Colon (tissue), 2 donors: ENCODE results near the gene EPS8L2.

Experiments
- FAIRE-seq: peaks from 2 replicates; lab custom pipeline; 2012; peaks lifted over from hg19 to GRCh38; lab: Jason Lieb, UNC
- donor health status: control.
- donor health status: control.

The EPS8L2 gene

DNA sequence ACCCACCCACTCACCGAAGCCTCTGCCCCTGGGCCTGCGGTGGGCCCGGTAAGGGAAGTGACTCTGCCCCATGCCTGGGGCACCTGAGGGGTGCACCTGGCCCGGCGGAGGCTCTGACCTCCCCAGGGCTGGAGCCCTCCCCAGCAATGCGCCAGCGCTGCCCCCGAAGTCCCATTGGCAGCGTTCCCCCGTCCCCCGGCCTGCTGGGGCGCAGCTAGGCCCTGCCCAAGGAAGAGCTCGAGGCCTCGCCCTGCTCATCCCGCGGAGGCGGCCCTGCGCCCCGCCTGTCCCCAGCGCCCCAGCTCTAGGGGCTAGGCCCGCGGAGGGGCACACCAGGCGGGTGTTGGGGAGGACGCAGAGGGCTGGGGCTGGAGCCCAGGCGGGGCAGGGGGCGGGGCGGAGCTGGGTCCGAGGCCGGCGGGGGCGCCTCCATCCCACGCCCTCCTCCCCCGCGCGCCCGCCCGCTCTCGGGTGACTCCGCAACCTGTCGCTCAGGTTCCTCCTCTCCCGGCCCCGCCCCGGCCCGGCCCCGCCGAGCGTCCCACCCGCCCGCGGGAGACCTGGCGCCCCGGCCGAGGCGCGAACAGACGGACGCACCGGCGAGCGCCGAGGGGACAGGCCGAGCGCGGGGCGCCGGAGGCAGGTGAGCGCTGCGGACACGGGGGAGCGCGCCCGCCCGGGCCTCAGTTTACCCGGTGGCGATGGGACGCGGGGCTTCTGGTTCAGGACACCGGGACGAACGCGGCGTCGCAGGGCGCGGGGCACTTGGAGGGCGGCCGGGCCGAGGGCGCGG lies at the start of gene EPS8L2:
EPS8L2 (plus strand) TSS at position 586 of the 793 bp plus-strand sequence. CDS start 3,177 bp downstream, outside the sequence.
- no peak for FAIRE-seq

DNA sequence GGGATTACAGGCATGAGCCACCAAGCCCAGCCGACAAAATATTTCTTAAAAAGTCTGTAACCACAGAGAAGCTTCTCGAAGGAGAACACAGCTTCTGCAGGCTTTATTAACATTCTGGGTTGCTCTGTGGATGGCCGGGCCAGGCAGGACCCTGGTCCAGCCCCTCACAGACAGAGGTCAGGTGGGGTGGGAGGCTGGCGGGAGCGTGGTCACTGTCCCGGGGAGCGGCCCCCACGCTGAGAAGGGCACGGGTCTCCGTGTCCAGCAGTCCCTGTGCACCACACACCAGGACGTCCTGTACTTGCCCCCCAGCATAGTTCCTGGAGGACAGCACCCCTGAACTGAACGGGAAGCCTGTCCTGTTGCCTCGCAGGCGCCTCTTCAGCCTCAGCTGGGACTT lies 49.6 kb upstream of the EPS8L2 start:
- FAIRE-seq = no peak

DNA sequence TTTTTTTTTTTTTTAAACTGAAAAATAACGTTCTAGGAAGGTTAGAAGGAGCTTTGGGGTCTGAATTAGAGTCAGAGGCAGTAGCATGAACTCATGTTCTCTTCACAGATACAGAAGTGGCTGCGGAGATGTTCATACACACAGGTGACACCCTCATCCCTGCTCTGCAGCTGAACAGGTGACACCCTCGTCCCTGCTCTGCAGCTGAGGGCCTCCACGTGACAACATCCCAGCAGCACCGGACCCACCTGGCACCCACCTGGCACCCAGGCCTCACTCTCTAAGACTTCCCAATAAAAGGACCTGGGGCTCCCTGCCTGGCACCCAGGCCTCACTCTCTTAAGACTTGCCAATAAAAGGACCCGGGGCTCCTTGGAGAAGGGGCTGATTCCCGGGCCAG lies 49.2 kb upstream of the EPS8L2 start:
- FAIRE-seq = no peak

DNA sequence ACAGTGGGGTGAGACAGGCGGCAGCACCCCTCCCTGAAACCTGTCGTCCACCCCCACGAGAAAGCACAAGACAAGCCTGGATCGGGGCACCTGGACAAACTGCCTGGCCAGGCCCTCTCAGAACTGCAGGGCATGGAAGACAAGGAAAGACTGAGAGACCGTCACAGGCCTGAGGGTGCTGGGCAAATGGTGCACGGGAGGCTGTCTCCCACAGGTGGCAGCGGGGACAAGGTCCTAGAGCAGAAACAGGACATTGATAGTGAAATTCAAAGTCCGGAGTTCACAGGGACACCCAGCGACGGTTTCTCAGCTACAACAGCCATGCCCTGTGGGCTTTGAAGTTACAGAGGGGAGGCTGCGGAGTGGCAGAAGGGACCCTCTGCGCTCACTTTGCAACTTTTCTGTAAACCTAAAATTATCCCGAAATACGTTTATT lies 48.3 kb upstream of the EPS8L2 start:
- FAIRE-seq = no peak

DNA sequence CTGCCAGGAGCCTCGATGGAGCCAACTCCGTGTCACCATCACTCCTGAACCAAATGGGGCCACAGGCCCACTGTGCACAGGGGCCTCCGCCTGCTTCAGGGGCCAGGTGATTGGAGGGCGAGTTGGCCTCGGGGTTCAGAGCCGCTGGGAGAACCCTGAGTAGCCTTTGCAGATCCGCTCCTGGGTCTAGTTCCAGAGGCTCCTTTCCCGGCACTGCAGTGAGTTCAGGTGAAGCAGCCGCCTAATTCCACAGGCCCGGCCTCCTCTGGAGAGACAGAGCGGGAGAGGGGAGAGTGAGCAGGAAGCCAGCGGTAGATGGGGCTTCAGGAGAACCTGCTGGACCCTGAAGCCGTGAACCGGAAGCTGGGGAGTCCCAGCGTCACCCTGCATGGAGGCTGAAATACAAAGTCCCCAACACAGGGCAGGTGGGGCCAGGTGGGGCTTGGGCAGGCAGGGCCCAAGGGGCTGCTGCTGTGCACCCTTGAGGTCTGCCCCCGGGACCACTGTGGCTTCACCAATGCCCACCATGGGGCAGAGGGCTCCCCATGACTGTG lies 46.4 kb upstream of the EPS8L2 start:
- FAIRE-seq = no peak

DNA sequence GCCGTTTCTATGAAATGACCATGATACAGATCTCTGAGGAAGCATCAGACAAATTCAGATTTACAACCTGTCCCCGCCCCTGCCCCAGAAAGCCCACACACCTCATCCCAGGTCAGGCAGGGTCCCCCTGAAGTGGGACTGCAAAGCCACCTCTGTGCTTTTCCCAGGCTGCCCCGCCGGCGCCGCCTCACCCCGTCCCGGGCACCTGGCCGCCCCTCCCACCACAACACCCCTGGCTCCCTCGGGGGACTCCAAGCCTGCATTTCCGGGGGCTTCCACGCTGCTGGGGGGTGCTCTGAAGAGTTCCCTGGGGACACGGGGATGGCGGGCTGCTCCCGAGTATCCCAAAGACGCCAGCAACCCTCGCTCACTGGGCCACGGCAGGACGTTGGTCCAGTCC lies 45.8 kb upstream of the EPS8L2 start:
- FAIRE-seq = no peak

DNA sequence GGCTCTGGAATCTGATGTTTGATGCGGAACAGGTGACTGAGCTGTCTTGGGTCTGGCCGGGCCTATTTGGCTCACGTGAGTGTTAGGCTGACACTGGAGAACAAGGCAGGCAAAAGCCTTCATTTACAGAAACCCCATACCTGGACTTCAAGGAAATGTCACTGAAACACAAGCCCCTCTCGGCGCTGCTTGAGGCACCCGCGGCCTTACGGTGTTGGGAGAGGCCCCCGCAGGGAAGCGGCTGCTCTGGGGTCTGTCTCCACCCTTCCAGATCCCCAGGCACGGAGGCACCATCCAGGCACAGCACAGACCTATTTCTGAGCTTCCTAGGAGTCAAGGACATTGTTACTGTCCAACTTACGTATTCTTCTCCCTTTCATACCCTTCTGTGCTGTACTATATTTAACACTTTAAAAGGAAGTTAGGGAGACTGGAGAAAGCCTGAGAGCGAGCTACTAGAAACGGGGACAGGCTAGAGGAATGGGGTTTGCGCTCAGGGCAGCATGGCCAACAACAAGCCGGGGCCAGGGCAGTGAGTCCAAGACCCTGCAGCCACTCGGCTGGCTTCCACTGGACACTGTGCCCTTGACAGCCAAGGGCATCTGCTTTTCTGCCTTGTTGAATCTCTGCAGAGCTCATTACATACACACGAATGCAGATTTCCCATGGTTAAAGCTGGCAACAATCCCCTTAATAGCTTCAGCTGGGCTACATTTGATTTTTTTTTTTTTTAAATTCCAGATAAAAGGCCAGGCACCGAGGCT lies 45.2 kb upstream of the EPS8L2 start:
- no peak for FAIRE-seq

DNA sequence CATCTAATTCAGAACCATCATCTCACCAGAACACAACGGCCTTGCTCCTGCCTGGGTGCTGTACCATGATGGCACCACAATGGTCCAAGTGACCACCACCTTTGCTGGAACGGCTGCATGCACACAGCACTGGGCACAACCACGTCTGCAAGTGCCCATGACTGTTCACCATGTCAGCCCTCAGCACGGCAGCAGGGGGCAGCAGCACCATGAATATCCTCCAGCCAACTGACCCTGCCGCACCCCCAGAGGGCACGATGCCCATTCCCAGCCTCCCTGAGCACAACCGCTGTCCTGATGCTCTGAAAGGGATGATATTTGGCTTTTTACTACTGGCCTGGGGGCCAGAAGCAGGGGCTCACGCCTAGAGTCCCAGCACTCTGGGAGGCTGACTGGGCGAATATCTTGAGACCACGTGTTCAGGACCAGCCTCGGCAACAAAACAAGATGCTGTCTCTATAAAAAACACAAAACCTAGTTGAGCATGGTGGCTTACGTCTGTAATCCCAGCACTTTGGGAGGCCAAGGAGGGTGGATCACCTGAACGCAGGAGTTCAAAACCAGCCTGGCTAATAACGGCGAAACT lies 43.2 kb upstream of the EPS8L2 start:
- no peak for FAIRE-seq

DNA sequence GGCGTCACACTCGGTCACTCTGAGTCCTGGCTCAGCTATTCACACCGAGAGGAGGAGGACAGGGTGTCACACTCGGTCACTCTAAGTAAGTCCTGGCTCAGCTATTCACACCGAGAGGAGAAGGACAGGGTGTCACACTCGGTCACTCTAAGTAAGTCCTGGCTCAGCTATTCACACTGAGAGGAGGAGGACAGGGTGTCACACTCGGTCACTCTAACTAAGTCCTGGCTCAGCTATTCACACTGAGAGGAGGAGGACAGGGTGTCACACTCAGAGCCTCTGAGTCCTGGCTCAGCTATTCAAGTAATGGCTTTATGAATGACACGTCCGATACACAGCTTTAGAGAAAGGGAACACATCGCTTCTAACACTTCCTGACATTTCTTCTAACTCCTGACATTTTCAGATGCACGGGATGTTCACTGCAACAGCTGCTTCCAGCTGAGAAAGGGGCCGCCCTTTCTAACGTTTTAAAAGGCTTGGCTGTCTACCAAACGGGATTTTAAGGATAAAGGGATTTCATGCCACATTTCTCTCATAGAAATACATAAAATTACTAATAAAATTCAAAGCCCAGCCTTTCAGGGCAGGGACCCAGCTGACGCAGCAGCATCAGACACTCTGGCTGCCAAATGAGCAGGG lies 40.8 kb upstream of the EPS8L2 start:
- FAIRE-seq = no peak

DNA sequence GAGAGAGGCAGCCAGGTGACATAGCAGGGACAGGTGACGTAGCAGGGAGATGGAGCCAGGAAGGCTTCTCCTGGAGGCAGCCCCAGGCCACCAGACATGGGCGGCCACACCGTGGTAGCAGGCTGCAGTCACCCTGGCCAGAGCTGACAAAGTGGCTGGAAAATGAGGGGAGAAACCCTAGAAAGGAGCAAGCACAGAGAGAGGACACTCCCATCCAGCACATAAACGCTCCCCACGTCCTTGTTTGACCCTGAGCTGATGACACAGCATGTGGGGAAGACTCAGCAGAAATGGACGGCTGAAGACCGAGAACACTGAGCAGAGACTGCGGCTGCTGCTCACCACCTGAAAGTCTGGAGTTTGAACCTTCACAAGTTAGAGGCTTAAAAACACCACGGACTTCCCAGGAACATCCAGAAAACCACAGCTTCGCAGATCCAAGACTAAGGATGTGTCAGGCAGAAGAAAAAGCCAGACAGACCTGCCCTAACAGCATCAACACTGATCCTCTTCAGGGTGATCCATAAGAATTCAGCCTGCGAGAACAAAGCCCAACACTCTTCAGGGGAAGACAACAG lies 40.2 kb upstream of the EPS8L2 start:
- FAIRE-seq = no peak

DNA sequence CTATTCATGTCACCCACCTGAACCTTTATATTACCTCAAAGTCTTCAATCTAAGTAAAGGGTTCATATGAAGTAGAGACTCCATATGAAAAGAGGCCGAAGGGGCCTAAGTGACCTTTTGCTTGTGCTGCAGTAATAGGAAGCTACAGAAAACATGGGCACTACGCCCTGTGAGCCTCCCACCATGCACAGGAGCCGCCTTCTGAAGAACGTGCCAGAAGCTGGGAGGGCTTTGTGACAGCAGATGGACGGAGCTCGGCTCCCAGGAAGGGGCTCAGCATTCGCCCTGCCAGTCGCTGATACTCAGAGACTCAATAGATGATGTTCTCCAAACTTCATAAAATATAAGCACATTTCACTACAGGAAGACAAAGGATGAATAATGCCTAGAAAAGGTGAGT lies 32.2 kb upstream of the EPS8L2 start:
- no peak for FAIRE-seq

DNA sequence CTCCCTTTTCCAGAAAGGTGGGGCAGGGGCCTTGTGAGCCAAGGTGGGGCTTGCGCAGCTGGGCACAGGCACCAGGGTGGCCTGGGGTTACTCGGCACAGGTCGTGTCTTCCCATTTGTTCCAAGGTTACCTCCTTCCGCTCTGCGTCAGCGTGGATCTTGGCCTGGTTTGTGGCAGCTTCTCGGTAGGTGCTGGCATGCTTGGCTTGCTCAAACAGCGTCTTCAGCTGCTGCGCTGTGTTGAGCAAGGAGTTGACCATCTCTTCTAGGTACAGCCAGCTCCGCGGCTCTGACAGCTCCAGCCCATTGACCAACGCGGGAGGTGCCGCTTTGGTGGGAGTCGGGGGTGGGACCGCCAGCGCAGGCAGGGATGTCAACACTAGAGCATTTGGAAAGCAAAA lies 31.6 kb upstream of the EPS8L2 start:
- FAIRE-seq = no peak

DNA sequence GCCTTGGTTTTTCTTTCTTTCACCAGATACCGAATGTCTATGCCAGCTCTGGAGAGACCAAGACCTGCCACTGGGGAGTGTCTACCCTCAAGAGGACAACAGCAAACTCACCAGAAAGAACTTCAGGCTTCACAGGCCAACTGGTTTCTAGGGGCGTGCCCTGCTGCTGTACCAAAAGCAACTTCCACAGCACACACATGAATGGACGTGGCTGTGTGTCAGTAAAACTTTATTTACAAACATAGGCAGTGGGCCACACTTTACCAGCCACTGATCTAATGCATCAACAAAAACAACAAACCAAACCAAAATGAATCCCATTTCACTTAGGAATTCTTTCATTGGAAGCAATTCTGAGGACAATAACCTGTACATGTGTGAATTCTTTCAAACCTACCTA lies 27.7 kb upstream of the EPS8L2 start:
- FAIRE-seq = no peak

DNA sequence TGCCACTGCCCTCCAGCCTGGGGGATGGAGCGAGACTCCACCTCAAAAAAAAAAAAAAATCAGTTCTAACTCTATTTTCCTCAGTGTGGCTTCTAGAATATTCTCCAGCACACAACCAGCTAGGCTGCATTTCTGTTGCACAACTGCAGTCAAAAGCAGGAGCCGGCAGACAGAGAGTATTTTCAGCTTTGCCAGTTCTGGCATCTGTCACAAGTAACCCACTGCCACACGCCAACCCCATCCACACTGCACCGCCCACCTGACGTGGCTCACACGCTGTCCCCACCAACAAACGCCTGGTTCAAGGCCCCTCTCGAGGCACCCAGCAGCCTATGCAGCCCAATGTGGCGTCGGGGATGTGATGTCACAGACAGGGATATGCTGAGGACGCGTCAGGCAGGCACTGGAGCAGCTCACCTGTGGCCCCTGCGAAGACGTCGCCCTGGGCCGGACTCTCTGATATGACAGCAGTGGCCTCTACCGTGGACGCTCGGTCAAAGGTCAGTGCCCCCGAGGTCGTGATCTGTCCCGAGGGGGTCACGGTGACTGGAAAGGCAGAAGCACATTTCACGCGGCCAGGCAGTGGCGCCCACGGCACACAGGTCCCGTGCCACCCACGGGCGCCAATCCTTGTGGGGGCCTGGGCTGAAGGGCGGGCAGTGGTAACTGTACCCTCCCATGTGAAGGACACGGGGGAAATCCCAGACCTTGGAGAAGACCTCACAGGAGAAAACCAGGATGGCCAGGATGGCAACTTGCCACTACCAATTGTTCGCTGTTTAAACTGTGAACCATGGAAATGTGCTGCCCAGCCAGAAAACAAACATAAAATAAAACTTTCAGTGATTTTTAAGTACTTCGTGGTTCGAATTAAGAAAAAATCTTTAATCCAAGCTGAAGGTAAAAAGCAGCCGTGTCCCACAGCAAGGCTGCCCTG lies 26.5 kb upstream of the EPS8L2 start:
- FAIRE-seq = no peak

DNA sequence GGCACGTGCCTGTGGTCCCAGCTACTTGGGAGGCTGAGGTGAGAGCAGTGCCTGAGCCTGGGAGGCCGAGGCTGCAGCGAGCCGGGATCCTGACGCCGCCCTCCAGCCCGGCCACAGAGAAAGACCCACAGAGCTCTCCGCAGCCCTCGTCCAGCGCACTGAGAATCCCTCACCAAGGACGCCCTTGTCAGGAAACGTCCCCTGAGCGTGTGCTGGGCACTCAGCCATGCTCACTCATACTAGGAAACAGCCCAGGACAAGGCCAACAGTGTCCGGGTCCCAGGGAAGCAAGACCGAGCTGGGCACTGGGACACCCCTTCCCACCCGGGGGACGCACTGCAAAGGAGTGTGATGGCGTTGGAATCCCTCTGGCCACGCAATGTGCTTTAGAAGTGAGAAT lies 25.6 kb upstream of the EPS8L2 start:
- no peak for FAIRE-seq

DNA sequence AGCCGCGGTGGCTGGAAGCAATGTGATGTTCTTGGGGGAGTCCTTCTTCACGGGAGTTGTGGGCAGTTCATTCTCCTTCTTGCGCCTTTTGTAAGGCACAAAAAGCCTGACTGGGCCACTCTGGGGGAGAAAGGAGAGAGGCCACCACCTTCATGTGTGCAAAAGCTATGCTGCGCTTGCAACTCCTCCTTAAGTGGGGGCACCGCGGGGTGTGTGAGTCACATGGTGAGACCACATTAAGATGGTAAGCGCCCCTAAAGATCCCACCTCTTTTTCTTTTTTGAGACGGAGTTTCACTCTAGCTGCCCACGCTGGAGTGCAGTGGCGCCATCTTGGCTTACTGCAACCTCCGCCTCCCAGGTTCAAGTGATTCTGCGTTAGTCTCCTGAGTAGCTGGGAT lies 25.1 kb upstream of the EPS8L2 start:
- FAIRE-seq = no peak

DNA sequence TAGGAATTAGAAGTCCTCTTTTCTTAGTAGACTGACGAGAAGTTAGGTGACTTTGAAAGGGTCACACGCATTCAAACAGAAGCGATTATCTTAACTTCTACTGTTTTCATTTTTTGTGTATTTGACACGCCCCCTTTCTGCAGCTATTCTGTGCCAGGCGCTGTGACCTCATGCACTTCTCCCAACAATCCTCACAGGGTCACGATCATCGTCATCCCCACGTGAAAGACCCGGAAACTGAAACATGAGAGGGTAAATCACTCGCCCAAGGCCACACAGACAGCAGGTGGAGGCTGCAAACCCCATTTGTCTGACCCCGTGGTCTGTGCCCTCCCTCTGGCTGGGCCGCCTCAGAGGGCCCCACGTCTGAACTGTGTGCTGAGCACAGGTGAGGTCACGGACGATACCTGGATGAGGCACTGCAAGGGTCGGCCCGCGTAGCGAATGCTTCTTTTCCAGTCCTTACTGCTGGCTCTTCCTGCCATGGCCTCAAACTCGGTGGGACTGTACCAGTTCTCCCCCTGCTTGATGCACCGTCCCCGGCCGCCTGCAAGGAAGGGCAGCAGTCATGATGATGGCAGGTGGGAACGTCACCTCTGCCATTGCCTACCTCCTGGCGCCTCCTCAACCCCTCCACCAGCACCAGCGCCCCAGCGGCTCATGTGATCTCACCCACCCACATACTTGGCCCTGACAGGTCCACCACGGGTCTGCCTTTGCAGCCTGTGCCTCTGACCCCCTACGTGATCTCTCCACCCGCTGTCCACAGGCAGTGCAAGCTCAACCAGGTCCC lies 19.4 kb upstream of the EPS8L2 start:
- FAIRE-seq = no peak

DNA sequence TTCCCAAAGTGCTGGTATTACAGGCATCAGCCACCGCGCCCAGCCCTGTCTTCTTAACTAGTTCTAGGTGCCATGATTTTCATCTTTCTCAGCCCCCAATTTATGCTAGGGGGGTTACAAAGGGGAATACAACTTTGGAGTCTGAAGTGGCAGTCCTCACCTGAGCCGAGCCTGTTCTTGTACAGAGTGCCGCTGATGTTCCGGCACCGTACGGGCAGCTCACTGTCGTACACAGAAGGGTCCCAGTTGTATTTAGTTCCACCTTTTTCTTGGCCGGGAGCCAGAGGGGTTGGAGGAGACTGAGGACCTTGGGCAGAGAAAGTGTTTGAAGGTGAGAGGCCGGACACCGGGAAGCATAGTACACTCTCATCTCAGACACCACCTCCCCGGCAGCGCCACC lies 18.3 kb upstream of the EPS8L2 start:
- FAIRE-seq = no peak

DNA sequence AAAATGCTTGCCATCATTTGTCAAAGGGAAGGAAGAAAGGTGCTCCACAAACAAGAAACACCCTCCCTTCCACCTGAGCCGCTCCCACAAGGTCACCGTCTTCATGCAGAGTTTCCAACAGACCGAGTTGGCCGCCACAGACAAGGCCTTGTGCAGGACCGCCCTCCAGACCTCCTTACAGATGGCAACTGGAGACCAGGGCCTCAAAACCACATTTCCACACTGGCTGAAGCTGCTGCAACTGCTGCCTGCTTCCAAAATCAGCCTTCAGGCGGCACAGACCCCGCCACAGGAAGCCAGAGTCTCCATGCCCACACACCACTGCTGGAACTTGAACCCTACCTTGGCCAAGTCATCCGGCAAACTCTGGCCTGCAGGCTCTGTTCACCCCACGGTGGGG lies 17.4 kb upstream of the EPS8L2 start:
- no peak for FAIRE-seq

DNA sequence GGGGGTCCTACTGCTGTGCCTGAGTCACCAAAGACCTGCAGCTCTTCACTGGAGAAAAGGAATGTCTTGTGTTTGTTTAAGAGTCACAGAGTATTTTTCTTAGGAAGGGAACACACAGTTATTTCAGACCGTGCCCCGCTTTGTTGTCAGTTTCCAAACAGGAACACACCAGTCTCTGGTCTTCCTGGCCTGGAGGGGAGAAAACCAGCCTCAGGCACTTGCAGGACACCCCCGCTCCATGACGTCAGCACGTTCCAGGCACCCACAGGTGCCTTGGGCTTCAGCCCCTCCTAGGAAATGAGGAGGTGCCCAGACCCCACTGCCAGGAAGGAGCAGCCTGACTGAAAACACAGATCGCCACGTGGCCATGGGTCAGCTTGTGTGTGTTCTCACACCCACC lies 16.4 kb upstream of the EPS8L2 start:
- FAIRE-seq = no peak
